Tibial nerve (tissue), 3 donors: ENCODE results near the gene GALNT10.

Source experiments
- POLR2A ChIP-seq, 2 donors: fragments of 450-650 bp; IDR thresholded peaks; one replicate each; pipeline ENCODE4 v1.6.1; 2017; ENCODE audit warnings: antibody characterized with exemption in 2 of 2, mild to moderate bottlenecking in 2 of 2, moderate library complexity in 2 of 2
- TF ChIP-seq, protein P1 (sequence below), 5 experiments: fragments of 200-600 bp in 3 of 5; fragments of 450-650 bp in 2 of 5; sonication (generic) in 3 of 5; IDR thresholded peaks; one replicate each; pipeline ENCODE4 v1.5.1; 2016 to 2019; ENCODE audit warnings: antibody characterized with exemption in 5 of 5, mild to moderate bottlenecking in 3 of 5, moderate library complexity in 2 of 5

GRCh38 chr5:154380263-154380662, 189.7 kb downstream of the GALNT10 start:
- TF ChIP-seq, protein P1, sequence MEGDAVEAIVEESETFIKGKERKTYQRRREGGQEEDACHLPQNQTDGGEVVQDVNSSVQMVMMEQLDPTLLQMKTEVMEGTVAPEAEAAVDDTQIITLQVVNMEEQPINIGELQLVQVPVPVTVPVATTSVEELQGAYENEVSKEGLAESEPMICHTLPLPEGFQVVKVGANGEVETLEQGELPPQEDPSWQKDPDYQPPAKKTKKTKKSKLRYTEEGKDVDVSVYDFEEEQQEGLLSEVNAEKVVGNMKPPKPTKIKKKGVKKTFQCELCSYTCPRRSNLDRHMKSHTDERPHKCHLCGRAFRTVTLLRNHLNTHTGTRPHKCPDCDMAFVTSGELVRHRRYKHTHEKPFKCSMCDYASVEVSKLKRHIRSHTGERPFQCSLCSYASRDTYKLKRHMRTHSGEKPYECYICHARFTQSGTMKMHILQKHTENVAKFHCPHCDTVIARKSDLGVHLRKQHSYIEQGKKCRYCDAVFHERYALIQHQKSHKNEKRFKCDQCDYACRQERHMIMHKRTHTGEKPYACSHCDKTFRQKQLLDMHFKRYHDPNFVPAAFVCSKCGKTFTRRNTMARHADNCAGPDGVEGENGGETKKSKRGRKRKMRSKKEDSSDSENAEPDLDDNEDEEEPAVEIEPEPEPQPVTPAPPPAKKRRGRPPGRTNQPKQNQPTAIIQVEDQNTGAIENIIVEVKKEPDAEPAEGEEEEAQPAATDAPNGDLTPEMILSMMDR (IDR thresholded peaks at IDR 0.05): no peak
- no peak for TF ChIP-seq POLR2A (IDR thresholded peaks at IDR 0.05)
